Adrenal gland (tissue), 12 donors: ENCODE measurements around the gene FAM181B. TPM values are rescaled to one million over a fixed set of nuclear protein-coding genes. Genes with fewer than 3 reads are reported as not detected.
"Not testable (repeated sequence)": the region's sequence is repeated elsewhere in the genome, so short reads cannot be mapped to it uniquely, and the experiment has no call there.

Experiments used
- DNase-seq, 7 donors: peaks; one replicate each; pipeline ENCODE4 v3.0.0-alpha.2; 2019 to 2020
- H3K27ac ChIP-seq, 5 donors: fragments of 200-600 bp; sonication (generic) in 4 of 5; 1 replicate in 3 of 5; 2 replicates in 2 of 5; pipeline versions ENCODE4 v1.5.1 to v1.8.0; 2016 to 2020; ENCODE audit warnings: mild to moderate bottlenecking in 1 of 5
- H3K27me3 ChIP-seq: fragments of 200-600 bp; 2 replicates; pipeline ENCODE4 v1.8.0; 2021
- H3K36me3 ChIP-seq, 2 donors: fragments of 200-600 bp; replicated peaks in 1 of 2; 1 replicate in 1 of 2; 2 replicates in 1 of 2; pipeline versions ENCODE4 v1.5.1 to v1.8.0; 2018 to 2022
- H3K4me1 ChIP-seq, 2 donors: fragments of 200-600 bp; replicated peaks in 1 of 2; 1 replicate in 1 of 2; 2 replicates in 1 of 2; pipeline versions ENCODE4 v1.5.1 to v1.8.0; 2018 to 2021
- H3K4me3 ChIP-seq, 4 donors: fragments of 200-600 bp; sonication (generic) in 3 of 4; one replicate each; pipeline ENCODE4 v1.5.1; 2016 to 2018
- H3K9me3 ChIP-seq, 3 donors: fragments of 200-600 bp; sonication (generic) in 1 of 3; replicated peaks in 1 of 3; 1 replicate in 2 of 3; 2 replicates in 1 of 3; pipeline versions ENCODE4 v1.5.1 to v1.8.0; 2016 to 2021
- CTCF ChIP-seq, 6 experiments: fragments of 450-650 bp in 4 of 6; fragments of 200-600 bp in 2 of 6; sonication (generic) in 1 of 6; IDR thresholded peaks; 1 replicate in 5 of 6; 2 replicates in 1 of 6; pipeline versions ENCODE4 v1.5.1 to v1.8.0; 2016 to 2021; ENCODE audit warnings: antibody characterized with exemption in 6 of 6, mild to moderate bottlenecking in 2 of 6, moderate library complexity in 1 of 6
- POLR2A ChIP-seq, 2 donors: fragments of 450-650 bp; IDR thresholded peaks; one replicate each; pipeline ENCODE4 v1.6.1; 2017; ENCODE audit warnings: antibody characterized with exemption in 2 of 2, mild to moderate bottlenecking in 2 of 2, moderate library complexity in 1 of 2
- WGBS, 4 donors: extraction: QIAGEN DNeasy Blood & Tissue Kit in 2 of 4; methylation state at CpG; one replicate each; pipeline versions ENCODE4 v1.1.5 to v1.1.7; 2013 to 2017; 5-methylcytosine and 5-hydroxymethylcytosine counted together
- intact Hi-C, 2 donors: fragments of 100-400 bp; cut with DNase I; formaldehyde crosslinking; loops; one replicate each; pipeline versions ENCODE4 v1.14.1 to v1.15.0; 2022 to 2023
- polyA plus RNA-seq, 3 donors: library from polyadenylated mRNA; stranded (reverse); fragments of 200-250 nt in 2 of 3; fragments of 350-450 nt in 1 of 3; fragmentation: Illumina TruSeq in 1 of 3; extraction: RNeasy Lipid Tissue Mini Kit (QIAGEN cat#74804) in 1 of 3; gene quantifications; one replicate each; pipeline ENCODE4 v1.2.3, GENCODE V29; 2013 to 2014
- total RNA-seq, 9 donors: library from RNA; depleted of rRNA in 4 of 9; stranded (reverse); fragments of >200 nt in 4 of 9; fragments of 120-200 nt in 1 of 9; fragmentation: NEBNext Ultra II Directional in 1 of 9; extraction: Animal tissue kit (Norgen Biotek cat#: 25700) in 1 of 9; gene quantifications; one replicate each; pipeline versions ENCODE4 v1.1.0 to v1.2.4, GENCODE V29; 2013 to 2023
- donor health status: healthy with polysubstance abuse.
- donor health status: Bipolar disorder and iron deficiency.
- donor health status: DM: yes; HTN: yes; CAD: no.
- donor health status: DM: no; HTN: no; CAD: no.
- donor health status: DM: no; HTN: no; CAD: no.
- donor health status: DM: yes; HTN: yes; CAD: no.

FAM181B gene
- total and polyA plus RNA-seq, 12 donors: 0.04 to 3.2 (median 0.99) TPM; not detected in 2

- no peak overlapping the region for H3K4me3 ChIP-seq
- intact Hi-C loops: no loop called here
- H3K9me3 ChIP-seq: no peaks in the 10 kb centered on the region
- no peaks in the 10 kb centered on the region for H3K36me3 ChIP-seq
- H3K4me1 ChIP-seq: no peaks in the 10 kb centered on the region
- peaks cover 8% of the 10 kb centered on the region for H3K27me3 ChIP-seq
- TF ChIP-seq POLR2A (IDR thresholded peaks at IDR 0.05) (no peak), CTCF (IDR thresholded peaks at IDR 0.05) (peak; percentile 44 to 59 (median 54))
- WGBS, 4 donors: 44 to 52% (median 49%) methylated on average over 6 to 7 of the region's 7 CpGs
- no peak overlapping the region for H3K27ac ChIP-seq
- DNase-seq: peak; percentile 12 to 63 (median 29)
Measured at GRCh38 chr11:82701847-82702520, 31.7 kb downstream of the FAM181B start.

GRCh38 chr11:82698576-82699352, 34.9 kb downstream of the FAM181B start:
- intact Hi-C loops: loop anchor here in 1 of 2 donors (5.0 to 10.0 kb wide), 2 partner anchors 204 to 1056 kb away; no protein-coding TSS in a partner anchor
- 60 to 77% (median 70%) methylated on average over 5 to 6 of the region's 6 CpGs for WGBS, 4 donors

GRCh38 chr11:82692981-82693380, 40.7 kb downstream of the FAM181B start:
- no peaks in the 10 kb centered on the region for H3K4me1 ChIP-seq
- H3K4me3 ChIP-seq: no peak overlapping the region
- intact Hi-C loops: loop anchor here in 1 of 2 donors (10.0 kb wide), 1 partner anchor 198 kb away; no protein-coding TSS in a partner anchor
- H3K36me3 ChIP-seq: no peaks in the 10 kb centered on the region
- H3K9me3 ChIP-seq: no peaks in the 10 kb centered on the region
- DNase-seq: no peak
- no peaks in the 10 kb centered on the region for H3K27me3 ChIP-seq
- H3K27ac ChIP-seq: no peak overlapping the region
- TF ChIP-seq POLR2A (IDR thresholded peaks at IDR 0.05) (no peak), CTCF (IDR thresholded peaks at IDR 0.05) (no peak)

More at GRCh38 chr11:82698576-82699352, 34.9 kb downstream of the FAM181B start:
- TF ChIP-seq POLR2A (IDR thresholded peaks at IDR 0.05) (no peak), CTCF (IDR thresholded peaks at IDR 0.05) (no peak)
- Histone ChIP-seq H3K27ac (no peak overlapping the region), H3K4me1 (no peaks in the 10 kb centered on the region), H3K27me3 (peaks cover 8% of the 10 kb centered on the region), H3K36me3 (no peaks in the 10 kb centered on the region), H3K4me3 (no peak overlapping the region), H3K9me3 (no peaks in the 10 kb centered on the region)
- no peak for DNase-seq

- H3K27ac ChIP-seq, H3K9me3 ChIP-seq, DNase-seq, intact Hi-C loops, H3K27me3 ChIP-seq, H3K4me1 ChIP-seq, H3K4me3 ChIP-seq, H3K36me3 ChIP-seq: not testable (repeated sequence)
- WGBS, 4 donors: 88 to 96% (median 93%) methylated on average over 16 to 23 of the region's 23 CpGs
Measured at GRCh38 chr11:82689347-82689746, 44.3 kb downstream of the FAM181B start.
